HCT116 (cell line): ENCODE data around the gene TBC1D2. TPM values are rescaled to one million over a fixed set of nuclear protein-coding genes. Genes with fewer than 3 reads are reported as not detected.
A peak's percentile ranks its signal among the peaks of the same experiment; 100 is the strongest.

Experiments
- ATAC-seq: fragments of 200-7000 bp; cut with Tn5 transposase; 2 replicates; pipeline ENCODE4 v1.9.1; 2020; ENCODE audit warnings: mild to moderate bottlenecking, moderate library complexity
- BruUV-seq: library from RNA; stranded (reverse); fragments of 400-500 nt; replicated peaks from 2 replicates; lab custom pipeline; 2021; lab: Mats Ljungman, UMichigan
- CTCF ChIA-PET: fragments of 300-600 bp; sonication (Branson Sonifier 250); formaldehyde crosslinking; loops from one replicate; lab custom pipeline; 2021; ENCODE audit warnings: antibody characterized with exemption; lab: Charles Lee
- POLR2A ChIA-PET: fragments of 300-600, 350-600 bp; sonication (Branson Sonifier 250); formaldehyde crosslinking; loops from one replicate; lab custom pipeline; 2021; ENCODE audit warnings: antibody characterized with exemption; lab: Charles Lee
- RAD21 ChIA-PET, 2 experiments: fragments of 300-600 bp; sonication (Branson Sonifier 250); formaldehyde crosslinking; loops; one replicate each; lab custom pipeline; 2023; ENCODE audit warnings: low total read pairs in 2 of 2; ENCODE audit not compliant: uncharacterized antibody in 2 of 2, unreplicated experiment in 2 of 2, low non-redundant PET in 1 of 2; lab: Charles Lee
- DNase-seq: peaks from one replicate; pipeline ENCODE4 v3.0.0-alpha.2; 2010; ENCODE audit warnings: low read depth, low spot score
- H2AFZ ChIP-seq: fragments of 200-600 bp; shearing (Covaris generic), sonication (generic); 2 replicates; pipeline ENCODE4 v1.6.1; 2017; ENCODE audit warnings: low read depth, mixed run types, mixed read lengths, antibody characterized with exemption, low read length; ENCODE audit not compliant: poor library complexity, severe bottlenecking
- H3K27ac ChIP-seq: 2 replicates; pipeline ENCODE4 v1.5.1; 2012; ENCODE audit warnings: low read depth, low read length
- H3K27me3 ChIP-seq: fragments of 200-600 bp; sonication (generic); 2 replicates; pipeline ENCODE4 v1.6.1; 2016; ENCODE audit warnings: mixed run types, low read length, mixed read lengths; ENCODE audit not compliant: insufficient read depth
- H3K36me3 ChIP-seq, 2 experiments: fragments of 200-500 bp in 1 of 2; fragments of 200-600 bp in 1 of 2; sonication (Bioruptor generic) in 1 of 2; sonication (generic) in 1 of 2; 2 replicates each; pipeline versions ENCODE4 v1.5.1 to v1.6.1; 2014 to 2016; ENCODE audit warnings: low read length in 2 of 2, inconsistent platforms in 1 of 2, mixed read lengths in 1 of 2, mixed run types in 1 of 2; ENCODE audit not compliant: insufficient read depth in 2 of 2, control insufficient read depth in 1 of 2
- H3K4me1 ChIP-seq, 2 experiments: fragments of 200-600 bp in 1 of 2; sonication (generic) in 1 of 2; 2 replicates each; pipeline versions ENCODE4 v1.5.1 to v1.6.1; 2012 to 2017; ENCODE audit warnings: low read length in 2 of 2, inconsistent platforms in 1 of 2, mild to moderate bottlenecking in 1 of 2, mixed read lengths in 1 of 2, mixed run types in 1 of 2, moderate library complexity in 1 of 2; ENCODE audit not compliant: insufficient read depth in 2 of 2, control insufficient read depth in 1 of 2
- H3K4me2 ChIP-seq: fragments of 200-600 bp; sonication (generic); 2 replicates; pipeline ENCODE4 v1.6.1; 2017; ENCODE audit warnings: mixed run types, low read length, mixed read lengths
- H3K4me3 ChIP-seq, 2 experiments: fragments of 200-600 bp in 1 of 2; sonication (generic) in 1 of 2; replicated peaks in 1 of 2; 2 replicates each; pipeline ENCODE4 v1.5.1; 2011 to 2016; ENCODE audit warnings: low read length in 2 of 2, control low read depth in 1 of 2, low read depth in 1 of 2, mild to moderate bottlenecking in 1 of 2, mixed read lengths in 1 of 2, mixed run types in 1 of 2
- H3K79me2 ChIP-seq: fragments of 200-600 bp; sonication (generic); 2 replicates; pipeline ENCODE4 v1.6.1; 2017; ENCODE audit warnings: mild to moderate bottlenecking, mixed run types, low read length, moderate library complexity, mixed read lengths; ENCODE audit not compliant: insufficient read depth
- H3K9ac ChIP-seq: fragments of 200-600 bp; sonication (generic); 2 replicates; pipeline ENCODE4 v1.6.1; 2016; ENCODE audit warnings: low read length, mixed read lengths
- H3K9me2 ChIP-seq: fragments of 200-600 bp; sonication (generic), shearing (Covaris generic); 2 replicates; pipeline ENCODE4 v1.6.1; 2017; ENCODE audit warnings: mixed run types, mild to moderate bottlenecking, moderate library complexity; ENCODE audit not compliant: insufficient read depth
- H3K9me3 ChIP-seq, 2 experiments: fragments of 200-500 bp in 1 of 2; fragments of 200-600 bp in 1 of 2; sonication (Bioruptor generic) in 1 of 2; sonication (generic) in 1 of 2; 2 replicates each; pipeline ENCODE4 v1.6.1; 2014 to 2017; ENCODE audit warnings: low read length in 2 of 2, mixed read lengths in 2 of 2, inconsistent platforms in 1 of 2, low read depth in 1 of 2, mild to moderate bottlenecking in 1 of 2, mixed run types in 1 of 2, moderate library complexity in 1 of 2; ENCODE audit not compliant: control insufficient read depth in 1 of 2, insufficient read depth in 1 of 2
- H4K20me1 ChIP-seq: fragments of 200-600 bp; sonication (generic), shearing (Covaris generic); 2 replicates; pipeline ENCODE4 v1.6.1; 2017; ENCODE audit warnings: mixed run types, mild to moderate bottlenecking, moderate library complexity; ENCODE audit not compliant: insufficient read depth
- CEBPB ChIP-seq: IDR thresholded peaks from 2 replicates; pipeline ENCODE4 v1.6.1; 2012; ENCODE audit warnings: low read depth
- EGR1 ChIP-seq: IDR thresholded peaks from 2 replicates; pipeline ENCODE4 v1.6.1; 2012; ENCODE audit warnings: low read depth
- ELF1 ChIP-seq: IDR thresholded peaks from 2 replicates; pipeline ENCODE4 v1.6.1; 2012; ENCODE audit warnings: low read depth, borderline replicate concordance
- EZH2 ChIP-seq: fragments of 200-600 bp; sonication (generic); IDR thresholded peaks from 2 replicates; pipeline ENCODE4 v1.6.1; 2017; ENCODE audit warnings: antibody characterized with exemption, mixed run types
- EZH2phosphoT487 ChIP-seq: fragments of 200-600 bp; IDR thresholded peaks from 2 replicates; pipeline ENCODE4 v1.6.1; 2018; ENCODE audit warnings: antibody characterized with exemption, borderline replicate concordance
- MAX ChIP-seq: IDR thresholded peaks from 2 replicates; pipeline ENCODE4 v1.6.1; 2012
- POLR2AphosphoS5 ChIP-seq: IDR thresholded peaks from 2 replicates; pipeline ENCODE4 v1.6.1; 2011; ENCODE audit warnings: mild to moderate bottlenecking, low read depth, low read length, moderate library complexity
- RAD21 ChIP-seq: IDR thresholded peaks from 2 replicates; pipeline ENCODE4 v1.6.1; 2012; ENCODE audit warnings: low read depth, mild to moderate bottlenecking
- REST ChIP-seq: IDR thresholded peaks from 2 replicates; pipeline ENCODE4 v1.6.1; 2012; ENCODE audit warnings: low read depth
- SIN3A ChIP-seq: IDR thresholded peaks from 2 replicates; pipeline ENCODE4 v1.6.1; 2012; ENCODE audit warnings: low read depth
- SP1 ChIP-seq: IDR thresholded peaks from 2 replicates; pipeline ENCODE4 v1.6.1; 2012; ENCODE audit warnings: low read depth
- YY1 ChIP-seq: IDR thresholded peaks from 2 replicates; pipeline ENCODE4 v1.6.1; 2011; ENCODE audit warnings: low read length, low read depth, moderate library complexity, mild to moderate bottlenecking; ENCODE audit not compliant: insufficient replicate concordance; ENCODE audit errors: extremely low read depth
- ZBTB33 ChIP-seq: IDR thresholded peaks from 2 replicates; pipeline ENCODE4 v1.6.1; 2011; ENCODE audit warnings: mild to moderate bottlenecking, low read length, moderate library complexity; ENCODE audit not compliant: insufficient replicate concordance; ENCODE audit errors: extremely low read depth
- ZFX ChIP-seq: fragments of 450-650 bp; IDR thresholded peaks from 2 replicates; pipeline ENCODE4 v1.6.1; 2017
- ZNF274 ChIP-seq: fragments of 200-500 bp; sonication (Bioruptor generic); IDR thresholded peaks from 2 replicates; pipeline ENCODE4 v1.6.1; 2014; ENCODE audit warnings: mild to moderate bottlenecking, low read depth, low read length, inconsistent platforms
- intact Hi-C: fragments of 100-400 bp; cut with micrococcal nuclease; formaldehyde crosslinking; loops from 2 replicates; pipeline ENCODE4 v1.10.0; 2022
- total RNA-seq: library from RNA; stranded (reverse); gene quantifications from one replicate; pipeline ENCODE4 v1.2.1, GENCODE V29; 2021; ENCODE audit not compliant: unreplicated experiment

The TBC1D2 gene
- total RNA-seq, 1 experiment from 2014 or later, result 9.8 TPM

GRCh38 chr9:98254228-98255060 is 1.0 kb downstream of the TBC1D2 start:
- H3K79me2 ChIP-seq, result peaks cover 15% of the 10 kb centered on the region; the same call in 1 of the 2 replicates
- peak overlapping the region; percentile 69 for H3K9ac ChIP-seq
- H3K27ac ChIP-seq, result no peak overlapping the region
- no peaks in the 10 kb centered on the region for H3K9me3 ChIP-seq
- H3K4me1 ChIP-seq, result peaks cover 47 to 62% of the 10 kb centered on the region in 2 experiments
- POLR2A ChIA-PET, result no interaction called here
- no peak for DNase-seq
- H3K9me2 ChIP-seq, result no peaks in the 10 kb centered on the region
- TF ChIP-seq POLR2AphosphoS5 (no peak), ZFX (no peak), ELF1 (no peak), CEBPB (no peak), EZH2 (no peak), MAX (no peak), YY1 (no peak), RAD21 (no peak), EGR1 (no peak), SIN3A (no peak), REST (no peak), ZBTB33 (no peak), EZH2phosphoT487 (no peak), SP1 (no peak), ZNF274 (no peak)
- TF ChIP-seq, all 23 proteins: peak for 0
- H3K4me2 ChIP-seq, result peak overlapping the region; percentile 85
- H3K36me3 ChIP-seq, result no peaks in the 10 kb centered on the region
- no peak overlapping the region for H2AFZ ChIP-seq
- RAD21 ChIA-PET, result no interaction called here
- ATAC-seq, result no peak
- peak overlapping the region; percentile 77 to 96 for H3K4me3 ChIP-seq
- H4K20me1 ChIP-seq, result no peaks in the 10 kb centered on the region
- intact Hi-C loops, result no loop called here
- no TSS peak for BruUV-seq
- H3K27me3 ChIP-seq, result no peaks in the 10 kb centered on the region
- CTCF ChIA-PET, result interaction anchor here (1.5 kb wide), 1 partner anchor 9 kb away, joined by 5 read pairs; no protein-coding TSS in a partner anchor
